ENCODE measurements around the gene GNAI1. TPM values are rescaled to one million over a fixed set of nuclear protein-coding genes. Genes with fewer than 3 reads are reported as not detected.
"Not testable (repeated sequence)": the region's sequence is repeated elsewhere in the genome, so short reads cannot be mapped to it uniquely, and the experiment has no call there.

Gene GNAI1
- total RNA-seq, 1 donor from 2014 or later, result 6.0 TPM

- intact Hi-C loops (cut with micrococcal nuclease), result loop anchor here (1.0 to 5.0 kb wide), 6 partner anchors 8 to 72 kb away; no protein-coding TSS in a partner anchor
- H3K4me3 Mint-ChIP-seq, result peak overlapping the region; percentile 38
- peak overlapping the region; percentile 47 for H3K27ac Mint-ChIP-seq
- H3K27me3 Mint-ChIP-seq (ENCODE audit: insufficient read depth), result peaks cover 8% of the 10 kb centered on the region
- H3K9me3 Mint-ChIP-seq, result no peaks in the 10 kb centered on the region
- no peak for DNase-seq (ENCODE audit: low spot score)
- H3K36me3 Mint-ChIP-seq (ENCODE audit: low read depth), result no peaks in the 10 kb centered on the region
- H3K4me1 Mint-ChIP-seq (ENCODE audit: low read depth), result peaks cover 17% of the 10 kb centered on the region
Observed at GRCh38 chr7:80151274-80151665, 16.6 kb downstream of the GNAI1 start.

- no peak overlapping the region for H3K27ac Mint-ChIP-seq
- H3K4me1 Mint-ChIP-seq (ENCODE audit: low read depth), result peaks cover 17% of the 10 kb centered on the region
- no peak overlapping the region for H3K4me3 Mint-ChIP-seq
- H3K27me3 Mint-ChIP-seq (ENCODE audit: insufficient read depth), result peaks cover 2% of the 10 kb centered on the region
- intact Hi-C loops (cut with micrococcal nuclease), result loop anchor here (5.0 kb wide), 1 partner anchor 46 kb away; no protein-coding TSS in a partner anchor
- H3K36me3 Mint-ChIP-seq (ENCODE audit: low read depth), result no peaks in the 10 kb centered on the region
- DNase-seq (ENCODE audit: low spot score), result no peak
- H3K9me3 Mint-ChIP-seq, result no peaks in the 10 kb centered on the region
Observed at GRCh38 chr7:80153446-80153845, 18.8 kb downstream of the GNAI1 start.

- Mint-ChIP-seq H3K27me3 (ENCODE audit: insufficient read depth) (peaks cover 2% of the 10 kb centered on the region), H3K9me3 (no peaks in the 10 kb centered on the region), H3K36me3 (ENCODE audit: low read depth) (no peaks in the 10 kb centered on the region), H3K27ac (no peak overlapping the region), H3K4me3 (no peak overlapping the region), H3K4me1 (ENCODE audit: low read depth) (peaks cover 17% of the 10 kb centered on the region)
- intact Hi-C loops (cut with micrococcal nuclease), result loop anchor here (5.0 kb wide), 1 partner anchor 47 kb away; no protein-coding TSS in a partner anchor
- DNase-seq (ENCODE audit: low spot score), result no peak
Observed at GRCh38 chr7:80154656-80155333, 20.2 kb downstream of the GNAI1 start.

- Mint-ChIP-seq H3K9me3 (no peaks in the 10 kb centered on the region), H3K27ac (no peak overlapping the region), H3K36me3 (ENCODE audit: low read depth) (no peaks in the 10 kb centered on the region), H3K4me3 (no peak overlapping the region), H3K4me1 (ENCODE audit: low read depth) (peaks cover 17% of the 10 kb centered on the region), H3K27me3 (ENCODE audit: insufficient read depth) (peaks cover 2% of the 10 kb centered on the region)
- intact Hi-C loops (cut with micrococcal nuclease), result no loop called here
- no peak for DNase-seq (ENCODE audit: low spot score)
Observed at GRCh38 chr7:80155374-80155773, 20.7 kb downstream of the GNAI1 start.

- DNase-seq (ENCODE audit: low spot score); H3K27ac Mint-ChIP-seq; H3K4me3 Mint-ChIP-seq; H3K27me3 Mint-ChIP-seq (ENCODE audit: insufficient read depth); H3K9me3 Mint-ChIP-seq; H3K36me3 Mint-ChIP-seq (ENCODE audit: low read depth); H3K4me1 Mint-ChIP-seq (ENCODE audit: low read depth); intact Hi-C loops (cut with micrococcal nuclease): not testable (repeated sequence)
Observed at GRCh38 chr7:80157770-80158169, 23.1 kb downstream of the GNAI1 start.

GRCh38 chr7:80159802-80160201 is 25.2 kb downstream of the GNAI1 start:
- H3K36me3 Mint-ChIP-seq (ENCODE audit: low read depth), result no peaks in the 10 kb centered on the region
- intact Hi-C loops (cut with micrococcal nuclease), result no loop called here
- no peaks in the 10 kb centered on the region for H3K9me3 Mint-ChIP-seq

GRCh38 chr7:80161466-80161865 is 26.8 kb downstream of the GNAI1 start:
- Mint-ChIP-seq H3K9me3 (no peaks in the 10 kb centered on the region), H3K27me3 (ENCODE audit: insufficient read depth) (no peaks in the 10 kb centered on the region), H3K27ac (no peak overlapping the region), H3K36me3 (ENCODE audit: low read depth) (no peaks in the 10 kb centered on the region), H3K4me3 (no peak overlapping the region), H3K4me1 (ENCODE audit: low read depth) (no peaks in the 10 kb centered on the region)
- intact Hi-C loops (cut with micrococcal nuclease), result no loop called here
- no peak for DNase-seq (ENCODE audit: low spot score)

More at GRCh38 chr7:80159802-80160201, 25.2 kb downstream of the GNAI1 start:
- Mint-ChIP-seq H3K4me1 (ENCODE audit: low read depth) (no peaks in the 10 kb centered on the region), H3K4me3 (no peak overlapping the region), H3K27me3 (ENCODE audit: insufficient read depth) (no peaks in the 10 kb centered on the region), H3K27ac (no peak overlapping the region)
- DNase-seq (ENCODE audit: low spot score), result no peak

- no peak overlapping the region for H3K27ac Mint-ChIP-seq
- no peaks in the 10 kb centered on the region for H3K4me1 Mint-ChIP-seq (ENCODE audit: low read depth)
- H3K27me3 Mint-ChIP-seq (ENCODE audit: insufficient read depth), result no peaks in the 10 kb centered on the region
- H3K4me3 Mint-ChIP-seq, result no peak overlapping the region
- intact Hi-C loops (cut with micrococcal nuclease), result no loop called here
- no peak for DNase-seq (ENCODE audit: low spot score)
- peaks cover 12% of the 10 kb centered on the region for H3K9me3 Mint-ChIP-seq
- no peaks in the 10 kb centered on the region for H3K36me3 Mint-ChIP-seq (ENCODE audit: low read depth)
Observed at GRCh38 chr7:80165177-80165576, 30.5 kb downstream of the GNAI1 start.

GRCh38 chr7:80170445-80170844 is 35.8 kb downstream of the GNAI1 start:
- H3K27me3 Mint-ChIP-seq (ENCODE audit: insufficient read depth), result no peaks in the 10 kb centered on the region
- H3K9me3 Mint-ChIP-seq, result peaks cover 37% of the 10 kb centered on the region
- peaks cover 3% of the 10 kb centered on the region for H3K36me3 Mint-ChIP-seq (ENCODE audit: low read depth)
- intact Hi-C loops (cut with micrococcal nuclease), result no loop called here
- H3K27ac Mint-ChIP-seq, result no peak overlapping the region
- peaks cover 9% of the 10 kb centered on the region for H3K4me1 Mint-ChIP-seq (ENCODE audit: low read depth)
- DNase-seq (ENCODE audit: low spot score), result no peak
- H3K4me3 Mint-ChIP-seq, result no peak overlapping the region

GRCh38 chr7:80172387-80172786 is 37.8 kb downstream of the GNAI1 start:
- Mint-ChIP-seq H3K36me3 (ENCODE audit: low read depth) (peaks cover 3% of the 10 kb centered on the region), H3K27me3 (ENCODE audit: insufficient read depth) (no peaks in the 10 kb centered on the region), H3K27ac (no peak overlapping the region), H3K9me3 (peaks cover 39% of the 10 kb centered on the region), H3K4me1 (ENCODE audit: low read depth) (peaks cover 16% of the 10 kb centered on the region), H3K4me3 (no peak overlapping the region)
- intact Hi-C loops (cut with micrococcal nuclease), result loop anchor here (1.0 kb wide), 1 partner anchor 21 kb away; no protein-coding TSS in a partner anchor
- no peak for DNase-seq (ENCODE audit: low spot score)

GRCh38 chr7:80175744-80176143 is 41.1 kb downstream of the GNAI1 start:
- Mint-ChIP-seq H3K9me3 (peaks cover 27% of the 10 kb centered on the region), H3K27ac (no peak overlapping the region), H3K4me1 (ENCODE audit: low read depth) (peaks cover 16% of the 10 kb centered on the region), H3K4me3 (no peak overlapping the region), H3K27me3 (ENCODE audit: insufficient read depth) (no peaks in the 10 kb centered on the region), H3K36me3 (ENCODE audit: low read depth) (peaks cover 3% of the 10 kb centered on the region)
- intact Hi-C loops (cut with micrococcal nuclease), result loop anchor here (1.0 kb wide), 2 partner anchors 39 to 42 kb away; no protein-coding TSS in a partner anchor
- no peak for DNase-seq (ENCODE audit: low spot score)

- Mint-ChIP-seq H3K9me3 (peaks cover 11% of the 10 kb centered on the region), H3K4me3 (no peak overlapping the region)
- intact Hi-C loops (cut with micrococcal nuclease), result no loop called here
Observed at GRCh38 chr7:80181411-80181810, 46.8 kb downstream of the GNAI1 start.

GRCh38 chr7:80182630-80183276 is 48.1 kb downstream of the GNAI1 start:
- peaks cover 6% of the 10 kb centered on the region for H3K9me3 Mint-ChIP-seq
- intact Hi-C loops (cut with micrococcal nuclease), result no loop called here
- H3K36me3 Mint-ChIP-seq (ENCODE audit: low read depth), result no peaks in the 10 kb centered on the region
- H3K4me1 Mint-ChIP-seq (ENCODE audit: low read depth), result no peaks in the 10 kb centered on the region
- H3K27ac Mint-ChIP-seq, result no peak overlapping the region
- peaks cover 1% of the 10 kb centered on the region for H3K27me3 Mint-ChIP-seq (ENCODE audit: insufficient read depth)
- no peak overlapping the region for H3K4me3 Mint-ChIP-seq
- no peak for DNase-seq (ENCODE audit: low spot score)

More at GRCh38 chr7:80181411-80181810, 46.8 kb downstream of the GNAI1 start:
- Mint-ChIP-seq H3K36me3 (ENCODE audit: low read depth) (no peaks in the 10 kb centered on the region), H3K27me3 (ENCODE audit: insufficient read depth) (peaks cover 1% of the 10 kb centered on the region), H3K4me1 (ENCODE audit: low read depth) (no peaks in the 10 kb centered on the region), H3K27ac (no peak overlapping the region)
- no peak for DNase-seq (ENCODE audit: low spot score)

Measured in activated T-helper 1 cell treated with anti-CD3 and anti-CD28 coated beads, Interleukin-12 subunit alpha, Interleukin-12 subunit beta, Interleukin-2, Interleukin-4 antibody, amounts not matched to agents 30 ng/mL and 10 ng/mL and 1 ng/mL, durations not matched to agents 14 hours and 24 hours and 36 hours (primary cell).